PC-3 (cell line): ENCODE results near the gene TSPAN9. TPM values are rescaled to one million over a fixed set of nuclear protein-coding genes. Genes with fewer than 3 reads are reported as not detected.

Experiments
- ATAC-seq: fragments of 200-7000 bp; cut with Tn5 transposase; 2 replicates; pipeline ENCODE4 v1.9.1; 2020; ENCODE audit warnings: mild to moderate bottlenecking, moderate library complexity
- BruUV-seq: library from RNA; stranded (reverse); fragments of 400-500 nt; replicated peaks from 2 replicates; lab custom pipeline; 2021; lab: Mats Ljungman, UMichigan
- CTCF ChIA-PET: fragments of 300-600 bp; sonication (Branson Sonifier 250); formaldehyde crosslinking; loops from one replicate; lab custom pipeline; 2022; ENCODE audit warnings: antibody characterized with exemption; lab: Charles Lee
- POLR2A ChIA-PET: fragments of 300-600 bp; sonication (Branson Sonifier 250); formaldehyde crosslinking; loops from one replicate; lab custom pipeline; 2022; ENCODE audit warnings: antibody characterized with exemption; ENCODE audit not compliant: unreplicated experiment; lab: Charles Lee
- DNase-seq: peaks from one replicate; pipeline ENCODE4 v3.0.0-alpha.2; 2015
- H2AFZ ChIP-seq: fragments of 300-600 bp; sonication (generic); 2 replicates; pipeline ENCODE4 v1.6.0; 2016; ENCODE audit warnings: antibody characterized with exemption, low read length
- H3F3A ChIP-seq: fragments of 300-600 bp; sonication (generic); one replicate; pipeline ENCODE4 v1.6.0; 2017; ENCODE audit warnings: antibody characterized with exemption, low read length, control low read depth, mild to moderate bottlenecking; ENCODE audit not compliant: unreplicated experiment
- H3K27ac ChIP-seq: fragments of 300-600 bp; sonication (generic); 2 replicates; pipeline ENCODE4 v1.5.1; 2016; ENCODE audit warnings: mild to moderate bottlenecking, low read length
- H3K27me3 ChIP-seq: fragments of 300-600 bp; sonication (generic); 2 replicates; pipeline ENCODE4 v1.6.1; 2016; ENCODE audit warnings: low read length, mixed read lengths
- H3K36me3 ChIP-seq: fragments of 300-600 bp; sonication (generic); 2 replicates; pipeline ENCODE4 v1.6.1; 2016; ENCODE audit warnings: low read depth, mixed run types, low read length, mixed read lengths
- H3K4me1 ChIP-seq: fragments of 300-600 bp; sonication (generic); 2 replicates; pipeline ENCODE4 v1.5.1; 2016; ENCODE audit warnings: low read length; ENCODE audit not compliant: insufficient read depth
- H3K4me2 ChIP-seq: fragments of 300-600 bp; sonication (generic); 2 replicates; pipeline ENCODE4 v1.6.0; 2016; ENCODE audit warnings: low read length
- H3K4me3 ChIP-seq: fragments of 300-600 bp; sonication (generic); 2 replicates; pipeline ENCODE4 v1.5.1; 2016; ENCODE audit warnings: mild to moderate bottlenecking, low read length, mixed read lengths
- H3K79me2 ChIP-seq: fragments of 300-600 bp; sonication (generic); 2 replicates; pipeline ENCODE4 v1.6.1; 2017; ENCODE audit warnings: low read length, mixed read lengths
- H3K9ac ChIP-seq: fragments of 300-600 bp; sonication (generic); 2 replicates; pipeline ENCODE4 v1.6.0; 2016; ENCODE audit warnings: mild to moderate bottlenecking, low read length
- H3K9me2 ChIP-seq: fragments of 300-600 bp; sonication (generic); replicated peaks from 2 replicates; pipeline ENCODE4 v1.6.1; 2016; ENCODE audit warnings: mixed run types, low read length, mixed read lengths
- H3K9me3 ChIP-seq: fragments of 300-600 bp; sonication (generic); 2 replicates; pipeline ENCODE4 v1.6.1; 2016; ENCODE audit warnings: low read length, mixed read lengths
- H4K20me1 ChIP-seq: fragments of 300-600 bp; sonication (generic); 2 replicates; pipeline ENCODE4 v1.6.1; 2016; ENCODE audit warnings: low read length, mixed read lengths
- CTCF ChIP-seq: fragments of 300-600 bp; sonication (generic); conservative IDR thresholded peaks from 2 replicates; pipeline ENCODE4 v1.5.1; 2017; ENCODE audit warnings: antibody characterized with exemption, low read depth, mild to moderate bottlenecking, low read length
- EZH2 ChIP-seq: fragments of 300-600 bp; sonication (generic); IDR thresholded peaks from one replicate; pipeline ENCODE4 v1.6.1; 2017; ENCODE audit warnings: antibody characterized with exemption, mild to moderate bottlenecking, low read length; ENCODE audit not compliant: unreplicated experiment
- EZH2phosphoT487 ChIP-seq: fragments of 300-600 bp; sonication (generic); IDR thresholded peaks from 2 replicates; pipeline ENCODE4 v1.6.1; 2018; ENCODE audit warnings: mild to moderate bottlenecking, antibody characterized with exemption, low read length, borderline replicate concordance
- intact Hi-C: fragments of 100-400 bp; cut with micrococcal nuclease; formaldehyde crosslinking; loops from 2 replicates; pipeline ENCODE4 v1.9.0; 2023
- total RNA-seq: library from RNA; depleted of rRNA; stranded (reverse); fragments of >200 nt; gene quantifications from 2 replicates; pipeline ENCODE4 v1.2.3, GENCODE V29; 2014

TSPAN9 gene
- total RNA-seq, 1 experiment from 2014 or later = 6.2 TPM

- H3K4me3 ChIP-seq = no peak overlapping the region
- no peak overlapping the region for H3K4me2 ChIP-seq
- no peaks in the 10 kb centered on the region for H3K36me3 ChIP-seq
- H3K9ac ChIP-seq = no peak overlapping the region
- no peaks in the 10 kb centered on the region for H4K20me1 ChIP-seq
- no peaks in the 10 kb centered on the region for H3K27me3 ChIP-seq
- BruUV-seq = no TSS peak
- no peak overlapping the region for H2AFZ ChIP-seq
- intact Hi-C loops = no loop called here
- ChIA-PET POLR2A (no interaction called here), CTCF (no interaction called here)
- TF ChIP-seq EZH2 = no peak
- no peak for TF ChIP-seq CTCF
- TF ChIP-seq EZH2phosphoT487 = no peak
- H3K9me3 ChIP-seq = no peaks in the 10 kb centered on the region
- no peaks in the 10 kb centered on the region for H3K9me2 ChIP-seq
- no peak for ATAC-seq
- no peaks in the 10 kb centered on the region for H3K79me2 ChIP-seq
- no peak for DNase-seq
- H3F3A ChIP-seq = no peaks in the 10 kb centered on the region
- peaks cover 23% of the 10 kb centered on the region for H3K4me1 ChIP-seq
- H3K27ac ChIP-seq = no peak overlapping the region
Observed at GRCh38 chr12:3115078-3115477, 37.9 kb downstream of the TSPAN9 start.

DNA sequence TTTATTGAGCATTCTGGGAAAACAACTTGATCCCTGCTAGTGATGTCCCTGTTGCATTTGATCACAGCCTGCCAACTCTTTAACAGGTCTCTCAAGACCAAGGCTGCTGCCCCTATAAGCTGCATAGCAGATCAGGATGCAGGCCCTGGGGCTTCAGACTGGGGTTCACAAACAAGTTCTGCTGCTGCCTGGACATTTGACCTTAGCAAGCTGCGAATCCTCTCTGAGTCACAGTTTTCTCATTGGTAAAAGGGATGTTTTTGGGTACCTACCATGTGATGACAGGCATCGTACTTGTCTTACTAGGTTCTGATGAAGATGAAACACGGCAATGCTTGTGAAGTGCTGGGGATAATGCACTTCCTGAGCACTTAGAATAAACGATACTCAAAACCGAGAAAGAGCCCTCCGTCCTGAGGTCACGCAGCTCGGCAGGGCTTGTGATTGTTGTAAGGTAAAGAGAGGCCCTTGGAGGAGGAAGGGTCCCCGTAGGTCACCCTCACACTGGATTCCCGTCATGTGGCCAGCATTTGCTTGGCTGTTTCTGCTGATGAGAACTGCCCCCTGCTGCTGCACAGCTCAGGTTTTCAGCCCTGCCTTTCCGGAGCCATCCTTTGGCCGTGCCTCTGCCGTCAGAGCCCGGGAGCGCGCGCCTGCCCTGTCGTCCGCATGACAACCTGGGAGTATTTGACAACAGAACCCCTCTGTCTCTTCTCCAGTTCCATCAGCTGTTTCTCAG, 39.1 kb downstream of the TSPAN9 start:
- DNase-seq (no peak), ATAC-seq (no peak)
- Histone ChIP-seq H4K20me1 (no peaks in the 10 kb centered on the region), H3K36me3 (no peaks in the 10 kb centered on the region), H2AFZ (no peak overlapping the region), H3K9ac (peak overlapping the region; percentile 60), H3K4me1 (peaks cover 23% of the 10 kb centered on the region), H3K9me3 (no peaks in the 10 kb centered on the region), H3F3A (no peaks in the 10 kb centered on the region), H3K4me3 (no peak overlapping the region), H3K4me2 (peak overlapping the region; percentile 70; the same call in 1 of the 2 replicates), H3K27me3 (no peaks in the 10 kb centered on the region), H3K27ac (peak overlapping the region; percentile 88), H3K9me2 (no peaks in the 10 kb centered on the region), H3K79me2 (no peaks in the 10 kb centered on the region)
- no peak for TF ChIP-seq EZH2
- ChIA-PET POLR2A (no interaction called here), CTCF (no interaction called here)
- intact Hi-C loops = no loop called here
- no TSS peak for BruUV-seq

DNA sequence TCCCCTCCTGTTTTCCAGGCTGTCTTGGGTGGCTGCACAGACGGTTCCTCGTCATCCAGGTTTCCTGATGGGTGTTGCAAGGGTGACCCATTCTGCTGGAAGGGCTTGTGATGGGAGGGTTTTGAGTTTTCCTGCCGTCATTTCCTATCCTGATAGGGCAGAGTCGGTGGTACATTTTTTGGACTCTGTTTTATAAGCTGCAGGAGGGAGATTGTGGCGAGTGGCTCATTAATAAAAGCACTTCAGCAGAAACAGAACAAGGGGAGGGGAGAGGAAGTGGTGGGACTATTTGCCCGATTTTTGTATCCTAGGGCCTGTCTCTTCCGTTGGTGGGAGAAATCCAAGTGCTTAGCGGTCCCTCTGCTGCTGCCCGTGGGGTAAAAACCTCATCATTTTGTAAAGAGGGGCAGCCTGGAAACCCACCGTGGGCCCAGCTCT, 40.0 kb downstream of the TSPAN9 start:
- peak overlapping the region; percentile 40; the same call in 1 of the 2 replicates for H3K4me3 ChIP-seq
- TF ChIP-seq EZH2 (no peak), CTCF (no peak), EZH2phosphoT487 (no peak)

More for the DNA sequence above, 40.0 kb downstream of the TSPAN9 start:
- DNase-seq (peak; percentile 37), ATAC-seq (peak; percentile 69)
- Histone ChIP-seq H3K9ac (peak overlapping the region; percentile 60), H3F3A (no peaks in the 10 kb centered on the region), H3K9me2 (no peaks in the 10 kb centered on the region), H3K9me3 (no peaks in the 10 kb centered on the region), H2AFZ (peak overlapping the region; percentile 39; the same call in 1 of the 2 replicates), H4K20me1 (no peaks in the 10 kb centered on the region), H3K79me2 (no peaks in the 10 kb centered on the region), H3K27ac (peak overlapping the region; percentile 88), H3K27me3 (no peaks in the 10 kb centered on the region), H3K4me2 (peak overlapping the region; percentile 70), H3K36me3 (no peaks in the 10 kb centered on the region), H3K4me1 (peaks cover 23% of the 10 kb centered on the region)
- no TSS peak for BruUV-seq
- ChIA-PET POLR2A (no interaction called here), CTCF (no interaction called here)
- intact Hi-C loops = no loop called here
